ENCODE measurements around the gene CREBBP.
"Not testable (repeated sequence)": the region's sequence is repeated elsewhere in the genome, so short reads cannot be mapped to it uniquely, and the experiment has no call there.

Gene CREBBP

GRCh38 chr16:3718019-3718391, 162.5 kb downstream of the CREBBP start:
- Histone ChIP-seq H3K4me3 (peak overlapping the region; percentile 85 to 99 (median 97)), H3K27ac (peak overlapping the region; percentile 82 to 98 (median 95)), H3K9ac (peak overlapping the region; percentile 87 to 98 (median 92)), H3K4me1 (peaks cover 19 to 27% (median 24%) of the 10 kb centered on the region in 10 experiments), H3K9me3 (replicated peaks in 1 of 11) (no peaks in the 10 kb centered on the region), H3K36me3 (peaks cover 12 to 24% (median 18%) of the 10 kb centered on the region in 11 experiments; a peak in 21 of 22 replicates), H3K27me3 (no peaks in the 10 kb centered on the region), H4K20me1 (peaks cover 7 to 36% (median 21%) of the 10 kb centered on the region in 11 experiments; a peak in 18 of 22 replicates), H3K4me2 (peak overlapping the region; percentile 81 to 95 (median 92))
- TF ChIP-seq Cebpa-rat (IDR thresholded peaks at IDR 0.05) = no peak

DNA sequence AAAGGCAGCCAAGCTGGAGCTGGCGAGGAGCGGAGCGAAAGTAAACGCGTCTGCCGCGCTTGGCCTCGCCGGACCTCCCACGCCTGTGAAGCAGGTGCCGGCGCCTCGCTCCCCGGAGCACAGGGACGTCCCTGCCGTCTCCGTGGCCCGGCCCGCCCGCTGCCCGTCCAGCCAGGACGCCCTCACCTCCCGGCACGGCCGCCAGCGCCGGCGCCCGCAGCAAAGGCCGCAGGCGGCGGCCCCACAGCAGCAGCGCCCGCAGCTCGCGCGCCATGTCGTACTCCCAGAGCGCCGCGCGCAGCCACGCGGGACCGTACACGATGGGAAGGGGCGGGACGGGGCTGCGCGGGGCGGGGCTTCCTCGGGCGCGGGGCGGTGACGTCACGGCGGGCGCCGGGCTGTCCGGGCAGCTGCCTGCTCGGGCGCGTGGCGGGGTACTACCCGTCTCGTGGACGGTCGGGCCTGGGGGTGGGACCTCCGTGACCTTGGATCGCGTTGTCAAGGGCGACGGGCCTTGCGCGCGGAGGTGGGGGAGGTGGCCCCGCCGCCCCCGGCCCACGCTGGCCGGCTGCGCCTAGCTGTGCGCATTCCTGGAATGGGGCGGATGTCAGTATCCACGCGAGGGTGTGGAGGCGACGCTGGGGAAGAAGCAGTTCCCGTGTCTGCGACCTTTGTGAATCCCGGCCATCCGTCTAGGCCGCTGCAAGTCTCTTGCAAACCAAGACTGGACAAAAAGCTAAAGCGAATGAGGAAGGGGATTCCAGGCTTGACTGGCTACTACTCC, 163.1 kb downstream of the CREBBP start, which contains the start of gene TRAP1:
TSS of gene TRAP1 (minus strand) at position 290 of the 784 bp plus-strand sequence. CDS start at position 274, 16 bp downstream.
- TF ChIP-seq Cebpa-rat (IDR thresholded peaks at IDR 0.05) = no peak
- Histone ChIP-seq H3K27ac (peak within 1 kb of the TSS; percentile 82 to 98 (median 95)), H3K36me3 (peaks cover 17 to 30% (median 23%) of the 10 kb centered on the region in 11 experiments; a peak in 21 of 22 replicates), H3K4me3 (peak within 1 kb of the TSS; percentile 85 to 99 (median 97)), H3K9me3 (replicated peaks in 1 of 11) (no peaks in the 10 kb centered on the region), H3K4me2 (peak within 1 kb of the TSS; percentile 81 to 97 (median 92)), H4K20me1 (peaks cover 8 to 42% (median 26%) of the 10 kb centered on the region in 11 experiments; a peak in 18 of 22 replicates), H3K4me1 (peaks cover 19 to 27% (median 24%) of the 10 kb centered on the region in 10 experiments), H3K27me3 (no peaks in the 10 kb centered on the region), H3K9ac (peak within 1 kb of the TSS; percentile 87 to 98 (median 92))

GRCh38 chr16:3716831-3717234, 163.7 kb downstream of the CREBBP start:
- TF ChIP-seq Cebpa-rat (IDR thresholded peaks at IDR 0.05) = no peak
- H3K9me3 ChIP-seq (replicated peaks in 1 of 11) = no peaks in the 10 kb centered on the region
- peaks cover 17 to 36% (median 24%) of the 10 kb centered on the region in 11 experiments; a peak in 21 of 22 replicates for H3K36me3 ChIP-seq
- H3K4me2 ChIP-seq = peak overlapping the region; percentile 81 to 97 (median 92)
- no peaks in the 10 kb centered on the region for H3K27me3 ChIP-seq
- peak overlapping the region; percentile 82 to 98 (median 95); a peak in 21 of 22 replicates for H3K27ac ChIP-seq
- peaks cover 19 to 27% (median 24%) of the 10 kb centered on the region in 10 experiments for H3K4me1 ChIP-seq
- H3K9ac ChIP-seq = peak overlapping the region; percentile 87 to 98 (median 92)
- H4K20me1 ChIP-seq = peaks cover 11 to 48% (median 32%) of the 10 kb centered on the region in 11 experiments; a peak in 19 of 22 replicates
- peak overlapping the region; percentile 85 to 99 (median 97) for H3K4me3 ChIP-seq

DNA sequence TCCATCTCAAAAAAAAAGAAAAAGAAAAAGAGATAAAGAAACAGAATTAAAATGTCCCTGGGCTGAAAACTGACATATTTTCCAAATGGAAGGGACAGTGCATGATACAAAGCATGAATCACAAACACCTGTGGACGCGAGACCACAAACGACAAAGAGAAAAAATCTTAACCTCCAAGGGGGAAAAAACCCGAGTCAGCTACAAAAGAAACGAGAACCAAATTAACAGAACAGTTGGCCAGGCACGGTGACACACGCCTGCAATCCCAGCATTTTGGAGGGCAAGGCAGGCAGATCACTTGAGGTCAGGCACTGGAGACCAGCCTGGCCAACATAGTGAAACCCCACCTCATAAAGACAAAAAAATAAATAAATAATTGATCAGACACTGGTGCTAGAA, 165.1 kb downstream of the CREBBP start:
- Histone ChIP-seq H3K27ac (no peak overlapping the region), H4K20me1 (peaks cover 23 to 62% (median 46%) of the 10 kb centered on the region in 11 experiments; a peak in 21 of 22 replicates), H3K36me3 (peaks cover 18 to 44% (median 26%) of the 10 kb centered on the region in 11 experiments; a peak in 21 of 22 replicates), H3K4me3 (peak overlapping the region in 1 of 10 experiments; percentile 96; a peak in 1 of 20 replicates), H3K9me3 (replicated peaks in 1 of 11) (no peaks in the 10 kb centered on the region), H3K9ac (peak overlapping the region in 1 of 11 experiments; percentile 57; a peak in 2 of 22 replicates), H3K4me1 (peaks cover 19 to 27% (median 24%) of the 10 kb centered on the region in 10 experiments), H3K4me2 (peak overlapping the region in 9 of 11 experiments; percentile 81 to 97 (median 92); a peak in 11 of 22 replicates), H3K27me3 (no peaks in the 10 kb centered on the region)
- no peak for TF ChIP-seq Cebpa-rat (IDR thresholded peaks at IDR 0.05)

- peaks cover 30 to 72% (median 55%) of the 10 kb centered on the region in 11 experiments; a peak in 21 of 22 replicates for H4K20me1 ChIP-seq
- peaks cover 26 to 54% (median 36%) of the 10 kb centered on the region in 11 experiments; a peak in 21 of 22 replicates for H3K36me3 ChIP-seq
- not testable (repeated sequence) for H3K27ac ChIP-seq
These were observed 166.1 kb downstream of the CREBBP start for GRCh38 chr16:3714378-3714777.

GRCh38 chr16:3713587-3714242, 166.8 kb downstream of the CREBBP start:
- Histone ChIP-seq H3K27me3 (no peaks in the 10 kb centered on the region), H3K9ac (no peak overlapping the region), H3K27ac (no peak overlapping the region), H4K20me1 (peaks cover 30 to 79% (median 62%) of the 10 kb centered on the region in 11 experiments; a peak in 21 of 22 replicates), H3K36me3 (peaks cover 28 to 61% (median 42%) of the 10 kb centered on the region in 11 experiments; a peak in 21 of 22 replicates), H3K4me3 (no peak overlapping the region), H3K4me1 (peaks cover 19 to 27% (median 24%) of the 10 kb centered on the region in 10 experiments), H3K9me3 (replicated peaks in 1 of 11) (no peaks in the 10 kb centered on the region), H3K4me2 (no peak overlapping the region)
- no peak for TF ChIP-seq Cebpa-rat (IDR thresholded peaks at IDR 0.05)

More at GRCh38 chr16:3714378-3714777, 166.1 kb downstream of the CREBBP start:
- not testable (repeated sequence) for H3K4me2 ChIP-seq; H3K9me3 ChIP-seq (replicated peaks in 1 of 11); H3K4me3 ChIP-seq; H3K27me3 ChIP-seq; H3K9ac ChIP-seq
- peaks cover 19 to 27% (median 24%) of the 10 kb centered on the region in 10 experiments for H3K4me1 ChIP-seq

DNA sequence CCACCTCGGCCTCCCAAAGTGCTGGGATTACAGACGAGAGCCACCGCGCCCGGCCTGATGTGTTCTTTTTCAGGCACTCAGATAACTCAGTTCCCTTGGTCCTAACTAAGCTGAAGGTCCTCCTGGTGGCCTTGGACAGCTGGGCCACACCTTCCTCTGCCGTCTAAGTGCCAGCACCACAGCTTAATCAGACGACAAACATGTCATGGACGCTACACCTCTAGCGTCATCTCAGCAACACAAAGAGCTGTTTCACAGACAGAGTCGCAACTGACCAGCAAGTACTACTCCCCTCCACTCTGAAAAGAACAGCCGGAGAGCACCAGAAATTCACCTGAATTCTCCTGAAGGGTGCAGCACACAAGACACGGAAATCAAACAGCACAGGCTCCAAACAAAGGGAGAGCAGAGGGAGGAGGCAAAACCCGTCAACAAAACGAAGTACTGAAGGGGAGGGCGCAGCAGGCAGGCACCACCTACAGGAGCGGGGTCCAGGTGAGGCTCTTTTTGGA, 167.6 kb downstream of the CREBBP start:
- peaks cover 31 to 69% (median 46%) of the 10 kb centered on the region in 11 experiments for H3K36me3 ChIP-seq
- H3K27me3 ChIP-seq = no peaks in the 10 kb centered on the region
- no peak overlapping the region for H3K9ac ChIP-seq
- H3K27ac ChIP-seq = no peak overlapping the region
- no peak for TF ChIP-seq Cebpa-rat (IDR thresholded peaks at IDR 0.05)
- H3K4me1 ChIP-seq = peaks cover 12 to 19% (median 17%) of the 10 kb centered on the region in 10 experiments
- no peak overlapping the region for H3K4me3 ChIP-seq
- H4K20me1 ChIP-seq = peaks cover 30 to 87% (median 70%) of the 10 kb centered on the region in 11 experiments; a peak in 21 of 22 replicates
- no peak overlapping the region for H3K4me2 ChIP-seq
- no peaks in the 10 kb centered on the region for H3K9me3 ChIP-seq (replicated peaks in 1 of 11)

GRCh38 chr16:3706253-3707012, 174.1 kb downstream of the CREBBP start:
- Histone ChIP-seq H3K27ac (no peak overlapping the region), H4K20me1 (peaks cover 32 to 100% (median 99%) of the 10 kb centered on the region in 11 experiments; a peak in 21 of 22 replicates), H3K9me3 (replicated peaks in 1 of 11) (no peaks in the 10 kb centered on the region), H3K4me2 (no peak overlapping the region), H3K9ac (no peak overlapping the region), H3K4me3 (no peak overlapping the region), H3K36me3 (peaks cover 26 to 72% (median 44%) of the 10 kb centered on the region in 11 experiments; a peak in 21 of 22 replicates), H3K4me1 (peaks cover 0 to 14% (median 0%) of the 10 kb centered on the region in 10 experiments; a peak in 5 of 20 replicates), H3K27me3 (peaks cover 0 to 44% (median 5%) of the 10 kb centered on the region in 11 experiments; a peak in 10 of 22 replicates)
- TF ChIP-seq Cebpa-rat (IDR thresholded peaks at IDR 0.05) = no peak
